ENCODE measurements around the gene RCAN1. TPM values are rescaled to one million over a fixed set of nuclear protein-coding genes. Genes with fewer than 3 reads are reported as not detected.

RCAN1 gene
- total RNA-seq, 4 donors from 2014 or later: 20.5 to 50.3 (median 26.2) TPM

GRCh38 chr21:34596561-34597271 lies 18.2 kb downstream of the RCAN1 start:
- Histone ChIP-seq H3K4me3 (no peak overlapping the region), H3K27ac (peak overlapping the region in 3 of 4 donors; percentile 54 to 81 (median 80)), H3K27me3 (no peaks in the 10 kb centered on the region), H3K9me3 (no peaks in the 10 kb centered on the region), H3K36me3 (no peaks in the 10 kb centered on the region), H3K4me1 (peaks cover 0 to 69% (median 4%) of the 10 kb centered on the region in 4 donors)
- TF ChIP-seq POLR2A (IDR thresholded peaks at IDR 0.05) (peak; percentile 48 to 49), CTCF (IDR thresholded peaks at IDR 0.05) (no peak)
- DNase-seq: peak in 2 of 3 donors; percentile 76 to 86

- Histone ChIP-seq H3K36me3 (no peaks in the 10 kb centered on the region), H3K9me3 (no peaks in the 10 kb centered on the region), H3K27me3 (no peaks in the 10 kb centered on the region), H3K27ac (peak overlapping the region in 3 of 4 donors; percentile 54 to 81 (median 80)), H3K4me1 (peaks cover 0 to 75% (median 4%) of the 10 kb centered on the region in 4 donors), H3K4me3 (no peak overlapping the region)
- no peak for TF ChIP-seq CTCF (IDR thresholded peaks at IDR 0.05)
- TF ChIP-seq POLR2A (IDR thresholded peaks at IDR 0.05): no peak
- no peak for DNase-seq
Observed at GRCh38 chr21:34595457-34595856, 19.5 kb downstream of the RCAN1 start.

GRCh38 chr21:34594566-34595234 lies 20.2 kb downstream of the RCAN1 start:
- no peak overlapping the region for H3K4me3 ChIP-seq
- H3K9me3 ChIP-seq: no peaks in the 10 kb centered on the region
- no peaks in the 10 kb centered on the region for H3K36me3 ChIP-seq
- H3K27ac ChIP-seq: peak overlapping the region in 2 of 4 donors; percentile 80 to 81
- no peak for TF ChIP-seq CTCF (IDR thresholded peaks at IDR 0.05)
- no peak for TF ChIP-seq POLR2A (IDR thresholded peaks at IDR 0.05)
- peaks cover 0 to 71% (median 4%) of the 10 kb centered on the region in 4 donors for H3K4me1 ChIP-seq
- DNase-seq: no peak
- H3K27me3 ChIP-seq: no peaks in the 10 kb centered on the region

GRCh38 chr21:34593954-34594531 lies 20.9 kb downstream of the RCAN1 start:
- H3K9me3 ChIP-seq: no peaks in the 10 kb centered on the region
- DNase-seq: no peak
- H3K4me3 ChIP-seq: no peak overlapping the region
- H3K27me3 ChIP-seq: no peaks in the 10 kb centered on the region
- no peaks in the 10 kb centered on the region for H3K36me3 ChIP-seq
- TF ChIP-seq CTCF (IDR thresholded peaks at IDR 0.05): no peak
- no peak for TF ChIP-seq POLR2A (IDR thresholded peaks at IDR 0.05)
- H3K4me1 ChIP-seq: peaks cover 0 to 71% (median 4%) of the 10 kb centered on the region in 4 donors
- H3K27ac ChIP-seq: peak overlapping the region in 2 of 4 donors; percentile 80 to 81

- no peak for DNase-seq
- Histone ChIP-seq H3K36me3 (no peaks in the 10 kb centered on the region), H3K9me3 (no peaks in the 10 kb centered on the region), H3K27me3 (no peaks in the 10 kb centered on the region), H3K27ac (peak overlapping the region in 2 of 4 donors; percentile 70 to 81), H3K4me1 (peaks cover 0 to 66% (median 4%) of the 10 kb centered on the region in 4 donors), H3K4me3 (no peak overlapping the region)
- TF ChIP-seq POLR2A (IDR thresholded peaks at IDR 0.05) (no peak), CTCF (IDR thresholded peaks at IDR 0.05) (no peak)
Observed at GRCh38 chr21:34593423-34593822, 21.5 kb downstream of the RCAN1 start.
